HG03025 (cell line): ENCODE data around the gene GTF2F1.
"Not testable (repeated sequence)": the region's sequence is repeated elsewhere in the genome, so short reads cannot be mapped to it uniquely, and the experiment has no call there.

Experiments used
- ATAC-seq: cut with Tn5 transposase; IDR thresholded peaks from one replicate; pipeline ENCODE4 v1.9.1; 2021; ENCODE audit warnings: mild to moderate bottlenecking, moderate library complexity; ENCODE audit not compliant: unreplicated experiment, low FRiP score

Gene GTF2F1, protein sequence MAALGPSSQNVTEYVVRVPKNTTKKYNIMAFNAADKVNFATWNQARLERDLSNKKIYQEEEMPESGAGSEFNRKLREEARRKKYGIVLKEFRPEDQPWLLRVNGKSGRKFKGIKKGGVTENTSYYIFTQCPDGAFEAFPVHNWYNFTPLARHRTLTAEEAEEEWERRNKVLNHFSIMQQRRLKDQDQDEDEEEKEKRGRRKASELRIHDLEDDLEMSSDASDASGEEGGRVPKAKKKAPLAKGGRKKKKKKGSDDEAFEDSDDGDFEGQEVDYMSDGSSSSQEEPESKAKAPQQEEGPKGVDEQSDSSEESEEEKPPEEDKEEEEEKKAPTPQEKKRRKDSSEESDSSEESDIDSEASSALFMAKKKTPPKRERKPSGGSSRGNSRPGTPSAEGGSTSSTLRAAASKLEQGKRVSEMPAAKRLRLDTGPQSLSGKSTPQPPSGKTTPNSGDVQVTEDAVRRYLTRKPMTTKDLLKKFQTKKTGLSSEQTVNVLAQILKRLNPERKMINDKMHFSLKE

DNA sequence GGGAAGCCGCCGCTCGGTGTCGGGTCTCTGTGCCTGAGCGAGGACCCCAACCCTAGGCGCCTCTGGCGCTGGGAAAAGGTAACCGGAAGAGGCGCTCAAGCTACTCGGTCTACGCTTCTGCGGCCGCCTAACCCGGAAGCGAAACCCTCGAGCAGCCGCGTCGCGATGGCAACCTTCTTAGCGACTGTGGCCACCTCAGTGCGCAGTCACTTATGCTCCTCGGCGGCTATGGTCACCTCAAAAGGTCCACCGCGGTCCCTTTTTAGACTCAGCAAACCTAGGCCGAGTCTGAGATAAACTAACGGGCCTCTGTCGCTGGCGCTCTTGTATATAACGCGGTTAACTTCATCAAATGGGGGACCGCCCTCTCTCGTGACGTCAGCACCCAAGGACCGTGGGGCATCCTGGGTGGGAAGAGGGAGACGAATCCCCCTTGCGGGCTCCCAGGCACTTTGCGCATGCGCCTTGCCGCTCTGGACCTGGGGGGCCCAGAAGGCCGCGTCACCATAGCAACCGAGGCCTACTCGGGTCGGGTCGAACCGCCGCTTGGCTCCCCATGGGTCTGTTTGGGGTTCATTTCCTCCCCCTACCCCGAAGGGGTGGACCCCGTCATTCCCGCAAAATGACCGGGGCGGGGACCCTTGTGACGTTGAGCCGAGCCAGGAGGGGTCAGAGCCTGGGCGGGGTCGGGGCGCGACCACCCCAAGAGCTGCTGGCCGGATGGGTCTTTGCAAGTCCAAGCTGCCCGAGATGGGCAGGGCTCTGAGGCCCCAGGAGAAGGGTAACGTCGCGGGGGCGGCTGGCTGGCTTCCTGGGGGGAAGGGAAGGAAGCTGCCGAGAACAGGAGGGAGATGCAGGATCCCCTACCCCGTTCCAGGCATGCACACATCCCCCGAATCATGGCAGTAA lies at the start of gene GTF2F1:
TSS of gene GTF2F1 (minus strand) at position 91 of the 909 bp plus-strand sequence. CDS start 169 bp downstream, outside the sequence.
- peak; percentile 70 for ATAC-seq

DNA sequence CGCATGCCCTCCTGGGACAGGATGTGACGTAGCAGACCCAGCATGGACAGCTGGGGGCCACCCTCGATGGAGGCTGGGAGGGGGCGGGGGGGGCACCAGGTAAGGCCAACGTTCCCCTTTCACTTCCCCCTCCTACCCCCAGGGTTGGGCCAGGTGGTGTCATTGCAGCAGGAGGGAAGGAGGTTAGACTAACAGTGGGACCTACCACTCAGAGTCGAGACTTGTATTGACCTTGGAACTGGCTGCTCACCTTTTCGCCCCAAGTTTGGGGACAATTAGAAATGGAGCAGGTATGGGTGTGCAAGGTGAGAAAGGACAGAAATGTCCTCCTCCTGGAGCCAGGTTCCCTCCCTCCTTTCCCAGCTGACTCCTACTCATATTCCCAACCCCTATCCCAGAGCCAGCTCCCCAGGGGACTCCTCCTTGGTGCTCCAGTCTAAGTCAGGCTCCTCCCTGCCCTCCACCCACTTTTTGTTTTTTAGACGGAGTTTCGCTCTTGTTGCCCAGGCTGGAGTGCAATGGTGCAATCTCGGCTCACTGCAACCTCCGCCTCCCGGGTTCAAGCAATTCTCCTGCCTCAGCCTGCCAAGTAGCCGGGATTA lies 49.2 kb upstream of the GTF2F1 start:
- no peak for ATAC-seq

DNA sequence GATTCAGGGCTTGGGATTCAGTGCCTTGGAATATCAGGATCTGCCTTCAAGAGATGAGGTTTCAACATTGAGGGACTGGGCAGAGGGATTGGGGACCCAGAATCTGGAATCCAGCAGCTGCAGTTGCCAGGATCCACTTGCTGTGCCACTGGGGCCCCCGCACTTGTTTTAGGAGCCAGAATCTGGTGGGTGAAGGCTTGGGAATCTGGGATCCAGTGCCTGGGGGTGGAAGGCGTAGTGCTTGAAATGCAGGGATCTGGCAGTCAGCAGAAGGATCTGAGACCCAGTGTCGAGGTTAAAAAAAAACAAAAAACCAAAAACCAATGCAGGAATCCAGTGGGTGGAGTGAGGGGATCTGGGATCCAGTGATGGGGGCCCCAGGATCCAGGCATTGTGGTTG lies 47.9 kb upstream of the GTF2F1 start:
- no peak for ATAC-seq

DNA sequence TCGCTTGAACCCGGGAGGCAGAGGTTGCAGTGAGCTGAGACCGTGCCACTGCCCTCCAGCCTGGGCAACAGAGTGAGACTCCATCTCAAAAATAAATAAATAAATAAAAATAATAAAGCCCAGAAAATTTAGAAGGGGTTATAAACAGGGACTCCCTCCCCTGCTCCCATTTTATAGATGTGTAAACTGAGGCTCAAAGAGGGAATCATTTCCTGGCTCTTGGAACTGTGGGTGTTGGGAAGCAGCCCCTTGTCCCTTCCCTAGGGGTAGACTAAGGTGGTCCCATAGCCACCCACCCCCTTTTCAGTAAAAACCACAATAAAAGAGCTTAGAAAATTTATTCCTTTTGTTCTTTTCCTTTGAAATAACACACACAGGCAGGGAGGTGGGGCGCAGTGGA lies 46.8 kb upstream of the GTF2F1 start:
- ATAC-seq: no peak

DNA sequence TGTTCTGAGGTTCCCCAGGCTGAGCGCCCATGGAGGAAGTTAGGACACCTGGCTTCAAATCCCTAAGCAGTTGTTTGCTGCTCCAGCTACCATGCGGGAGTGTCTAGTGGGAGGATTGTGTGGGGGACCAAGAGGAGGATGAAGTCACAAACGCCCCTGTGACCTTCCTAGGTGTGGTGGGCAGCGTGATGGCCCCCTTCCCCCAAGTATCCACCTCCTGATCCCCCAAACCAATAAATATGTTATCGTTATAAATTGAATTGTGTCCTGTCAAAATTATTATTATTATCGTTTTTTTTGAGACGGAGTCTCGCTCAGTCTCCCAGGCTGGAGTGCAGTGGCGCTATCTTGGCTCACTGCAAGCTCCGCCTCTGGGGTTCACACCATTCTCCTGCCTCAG lies 40.7 kb upstream of the GTF2F1 start, which contains the start of gene SLC25A41:
TSS of gene SLC25A41 (minus strand) at position 101 of the 400 bp plus-strand sequence. CDS start at position 31, 70 bp downstream.
- ATAC-seq: no peak

DNA sequence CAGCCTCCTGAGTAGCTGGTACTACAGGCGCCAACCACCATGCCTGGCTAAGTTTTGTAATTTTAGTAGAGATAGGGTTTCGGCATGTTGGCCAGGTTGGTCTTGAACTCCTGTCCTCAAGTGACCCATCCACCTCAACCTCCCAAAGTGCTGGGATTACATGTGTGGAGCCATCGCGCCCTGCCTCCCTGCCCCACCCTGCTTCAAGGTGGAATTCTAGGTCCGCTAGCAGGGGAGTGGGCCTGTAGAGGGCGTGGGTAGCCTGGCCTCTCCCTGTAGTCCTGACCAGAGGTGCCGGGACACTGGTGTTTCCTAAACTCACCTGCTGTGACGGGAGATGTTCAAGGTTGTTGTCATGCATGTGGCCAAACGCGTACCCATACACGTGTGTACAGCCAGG lies 40.2 kb upstream of the GTF2F1 start:
- no peak for ATAC-seq

DNA sequence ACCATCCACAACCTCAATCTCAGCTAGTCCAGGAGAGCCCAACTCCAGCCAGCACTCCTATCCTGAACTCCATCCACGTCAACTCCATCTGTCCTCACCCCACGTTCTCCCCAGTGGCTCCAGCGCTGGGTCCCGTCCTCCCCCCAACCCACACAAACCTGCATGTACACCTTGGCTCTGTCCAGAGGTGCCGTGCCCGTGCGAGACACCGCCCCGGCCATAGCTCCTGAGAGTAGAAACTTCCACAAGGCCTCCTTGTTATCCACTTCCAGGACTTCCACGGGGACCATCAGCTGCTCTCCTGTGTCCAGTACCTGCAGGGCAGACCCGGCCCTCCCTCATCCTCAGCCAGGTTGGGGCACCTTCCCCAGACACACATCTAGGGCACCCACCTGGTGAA lies 38.9 kb upstream of the GTF2F1 start:
- no peak for ATAC-seq

DNA sequence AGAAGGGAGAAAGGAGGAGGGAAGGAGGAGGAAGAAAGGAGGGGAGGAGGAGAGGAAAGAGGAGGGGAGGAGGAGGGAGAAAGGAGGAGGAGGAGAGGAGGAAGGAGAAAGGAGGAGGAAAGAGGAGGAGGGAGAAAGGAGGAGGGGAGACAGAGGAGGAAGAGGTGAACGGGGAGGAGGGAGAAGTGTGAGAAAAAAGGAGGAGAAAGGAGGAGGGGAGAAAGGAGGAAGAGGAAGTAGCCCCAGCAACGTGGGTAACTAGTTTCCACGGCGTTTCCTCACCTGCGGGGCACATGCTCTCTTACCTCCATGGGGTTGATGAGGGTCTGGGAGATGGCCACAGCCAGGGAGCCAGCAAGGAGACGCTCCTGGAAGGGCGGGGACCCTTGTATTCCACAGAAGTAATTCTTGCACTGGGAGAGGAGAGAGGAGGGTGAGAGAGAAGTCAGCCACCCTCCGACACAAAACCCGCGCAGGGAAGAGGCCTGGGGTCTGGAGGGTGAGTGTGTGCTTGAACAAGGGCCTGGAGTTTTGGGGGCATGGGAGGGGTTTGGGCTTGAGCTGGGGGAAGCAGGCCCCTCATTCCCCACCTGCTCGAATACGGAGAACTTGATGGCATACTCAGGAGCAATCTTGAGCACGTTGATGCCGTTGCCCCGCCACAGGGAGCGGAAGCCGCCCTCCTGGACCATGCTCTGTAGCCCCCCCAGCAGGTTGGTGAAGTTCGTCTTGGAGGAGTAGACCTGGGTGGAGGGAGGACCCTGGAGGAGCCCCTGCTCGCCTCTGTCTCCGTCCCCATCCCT lies 36.7 kb upstream of the GTF2F1 start:
- ATAC-seq: no peak

DNA sequence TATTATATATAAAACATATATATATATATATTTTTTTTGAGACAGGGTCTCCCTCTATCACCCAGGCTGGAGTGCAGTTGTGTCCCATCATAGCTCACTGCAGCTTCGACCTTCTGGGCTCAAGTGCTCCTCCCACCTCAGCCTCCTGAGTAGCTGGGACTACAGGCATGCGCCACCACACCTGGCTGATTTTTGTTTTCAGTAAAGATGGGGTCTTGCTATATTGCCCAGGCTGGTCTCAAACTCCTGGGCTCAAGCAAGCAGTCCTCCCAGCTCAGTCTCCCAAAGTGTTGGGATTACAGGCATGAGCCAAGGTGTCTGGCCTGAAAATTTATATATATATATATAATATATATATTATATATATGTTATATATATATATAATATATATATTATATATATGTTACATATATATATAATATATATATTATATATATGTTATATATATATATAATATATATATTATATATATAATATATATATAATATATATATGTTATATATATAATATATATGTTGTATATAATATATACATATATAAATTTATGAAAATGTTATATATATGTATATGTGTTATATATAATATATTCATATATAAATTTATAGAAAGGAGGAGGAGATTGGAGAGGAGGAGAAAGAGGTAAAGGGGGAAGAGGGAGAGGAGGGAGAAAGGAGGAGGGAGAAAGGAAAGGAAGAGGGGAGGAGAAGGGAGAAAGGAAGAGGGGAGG lies 35.9 kb upstream of the GTF2F1 start:
- not testable (repeated sequence) for ATAC-seq

DNA sequence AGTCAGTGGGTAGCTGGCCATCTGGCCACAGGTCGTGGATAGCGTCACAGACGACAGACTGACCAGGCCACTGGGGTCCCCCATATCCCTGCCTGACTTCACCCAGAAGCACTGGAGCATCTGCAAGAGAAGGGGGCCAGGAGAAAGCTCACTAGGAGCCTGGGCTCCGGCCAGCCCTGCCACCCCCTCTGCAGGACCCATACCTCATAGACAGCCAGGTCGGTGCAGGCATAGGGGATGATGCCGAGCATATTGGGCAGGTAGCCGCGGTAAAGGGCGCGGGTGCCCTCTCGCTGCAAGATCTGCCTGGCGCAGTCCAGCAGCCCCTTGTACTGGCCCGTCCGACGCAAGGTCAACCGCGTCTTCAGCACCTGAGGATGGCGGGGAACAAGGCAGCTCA lies 34.2 kb upstream of the GTF2F1 start:
- no peak for ATAC-seq

DNA sequence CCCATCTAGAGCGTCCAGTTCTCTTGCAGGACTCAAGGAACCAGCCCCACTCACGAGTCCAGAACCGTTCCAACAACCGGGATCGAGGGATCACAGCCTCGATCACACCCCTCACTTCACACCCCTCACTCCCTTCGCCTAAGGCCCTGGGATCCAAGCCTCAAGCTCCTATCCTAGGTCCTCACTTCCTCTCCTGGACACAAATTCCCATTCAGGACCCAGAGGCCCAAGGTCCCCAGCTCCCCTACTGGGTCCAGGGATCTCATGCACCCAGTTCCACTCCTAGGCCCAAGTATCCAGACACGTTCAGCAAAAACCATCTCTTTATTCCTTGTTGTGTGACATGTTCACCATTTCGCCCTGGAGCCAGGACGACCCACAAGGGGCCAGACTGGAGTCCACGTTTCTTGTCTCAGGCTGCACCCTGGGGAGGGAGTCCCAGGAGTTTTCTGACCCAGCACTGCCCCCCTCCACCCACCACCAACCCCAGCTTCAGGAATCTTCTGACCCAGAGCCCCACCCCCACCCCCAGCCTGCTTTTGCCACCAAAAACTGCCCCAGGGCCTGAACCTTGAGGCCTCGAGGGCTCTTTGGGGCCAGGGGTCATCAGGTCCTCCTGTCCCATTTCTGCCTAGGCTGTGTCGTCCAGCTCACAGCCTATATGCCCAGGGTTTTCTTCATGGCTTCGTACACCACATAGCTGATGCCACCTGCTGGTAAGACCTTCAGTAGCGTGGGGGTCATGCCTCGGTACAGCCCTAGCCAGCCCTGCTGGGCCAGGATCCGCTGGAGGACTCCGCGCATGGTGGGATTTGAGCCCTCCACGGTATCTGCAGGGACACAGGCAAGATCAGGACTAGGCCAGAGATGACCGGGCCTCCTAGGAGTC lies 33.0 kb upstream of the GTF2F1 start:
- no peak for ATAC-seq

DNA sequence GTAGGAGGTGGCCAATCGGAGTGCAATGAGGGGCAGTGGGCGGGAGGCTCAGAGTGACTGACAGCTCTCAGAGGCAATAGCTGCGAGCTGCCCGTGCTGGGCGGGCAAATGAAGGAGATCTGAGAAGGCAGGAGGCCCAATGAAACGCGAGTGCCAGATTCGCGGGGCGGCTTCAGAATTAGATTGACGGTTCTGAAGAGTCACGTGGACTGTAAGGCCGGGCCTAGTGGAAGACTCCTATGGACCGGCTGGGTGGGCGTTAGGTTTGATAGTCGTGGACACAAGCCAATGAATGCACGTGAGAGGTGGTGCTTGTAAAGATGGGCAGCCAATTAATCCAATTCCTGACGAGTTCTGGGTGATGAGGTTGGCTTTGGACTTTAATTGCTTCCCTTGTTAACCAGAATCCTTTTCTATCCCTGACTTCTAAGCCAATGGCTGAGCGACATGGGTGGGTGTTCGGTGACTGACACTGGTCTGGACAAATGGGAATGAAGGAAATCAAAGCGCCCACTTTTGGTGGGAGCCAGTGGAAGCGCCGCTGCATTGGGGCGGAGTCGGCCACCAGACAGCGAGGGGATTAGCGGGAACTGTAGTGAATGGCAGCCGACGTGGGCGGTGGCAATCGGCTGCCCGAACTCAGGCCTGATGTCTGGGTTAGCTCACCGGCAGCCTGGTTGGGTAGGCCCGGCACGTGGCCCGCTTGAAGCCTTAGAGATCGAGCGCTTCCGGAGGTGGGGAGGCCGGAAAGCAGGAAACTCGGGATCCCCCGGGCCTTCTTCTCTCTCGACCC lies 32.2 kb upstream of the GTF2F1 start:
- peak; percentile 78 for ATAC-seq

DNA sequence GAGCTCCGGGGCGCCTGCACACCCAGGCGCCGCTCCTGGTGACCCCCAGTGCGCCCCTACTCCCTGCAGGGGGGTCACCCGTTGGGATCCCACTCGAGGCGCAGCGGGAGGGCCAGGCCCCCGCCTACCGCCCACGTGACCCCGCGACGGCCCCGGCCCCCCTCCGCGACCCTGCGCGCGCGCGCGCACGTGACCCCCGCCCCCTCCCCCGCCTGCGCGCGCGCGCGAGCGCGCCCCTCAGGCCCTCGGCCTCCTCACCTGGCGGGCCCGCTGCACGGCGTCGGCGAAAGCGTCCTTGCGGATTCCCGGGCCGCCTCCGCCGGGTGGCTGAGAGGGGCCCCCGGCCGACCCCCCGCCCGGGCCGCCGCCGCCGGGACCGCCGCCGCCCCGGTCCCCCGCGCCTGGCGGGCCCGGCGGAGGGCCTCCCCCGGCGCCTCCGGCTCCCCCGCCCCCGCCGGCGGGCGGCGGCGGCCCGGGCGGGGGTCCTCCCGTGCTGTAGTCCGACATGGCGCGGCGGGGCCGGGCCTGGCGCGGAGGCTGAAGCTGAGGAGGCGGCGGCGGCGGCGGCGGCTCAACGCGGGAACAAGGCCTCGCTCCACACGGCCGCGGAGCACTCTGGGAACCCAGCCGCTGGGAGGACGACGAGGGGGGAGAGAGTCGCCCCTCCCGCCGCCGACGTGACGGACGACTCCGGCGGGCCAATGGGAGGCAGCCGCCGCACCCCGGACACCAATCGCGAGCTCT lies 31.4 kb upstream of the GTF2F1 start, which contains the start of gene KHSRP:
TSS of gene KHSRP (minus strand) at position 617 of the 744 bp plus-strand sequence. CDS start at position 507, 110 bp downstream.
- ATAC-seq: no peak

DNA sequence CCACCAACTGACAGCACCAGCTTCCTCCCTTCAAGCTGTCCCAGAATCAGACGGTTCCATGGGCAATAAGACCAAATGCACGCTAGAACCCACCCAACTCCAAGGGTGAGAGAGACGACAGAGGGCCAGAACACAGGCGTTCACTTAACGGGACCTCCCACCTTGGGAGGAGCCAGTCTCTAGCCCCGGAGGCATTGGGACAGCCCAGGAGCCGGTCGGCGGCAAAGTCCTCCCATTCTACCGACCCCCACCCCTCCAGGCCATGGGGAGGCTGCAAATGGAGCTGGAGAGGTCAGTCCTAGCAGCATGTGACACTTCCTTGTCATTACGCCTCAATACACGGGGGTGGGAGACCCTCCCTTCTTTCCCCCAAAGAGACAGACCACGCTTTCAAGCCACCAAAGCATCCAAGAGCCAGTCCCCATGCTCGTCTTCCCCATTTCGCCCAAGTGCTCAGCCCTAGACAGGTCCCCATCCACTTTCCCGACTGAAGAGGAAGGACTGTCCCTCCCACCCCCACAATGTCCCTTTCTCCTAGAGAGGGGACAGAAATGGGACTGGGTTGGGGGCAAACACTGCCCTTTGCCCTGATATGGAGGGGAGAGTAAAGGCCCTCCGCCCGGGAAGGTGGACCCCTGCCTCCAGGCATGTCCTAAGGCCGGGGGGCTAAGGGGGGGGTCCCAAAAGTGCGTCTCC lies 30.7 kb upstream of the GTF2F1 start:
- ATAC-seq: no peak

DNA sequence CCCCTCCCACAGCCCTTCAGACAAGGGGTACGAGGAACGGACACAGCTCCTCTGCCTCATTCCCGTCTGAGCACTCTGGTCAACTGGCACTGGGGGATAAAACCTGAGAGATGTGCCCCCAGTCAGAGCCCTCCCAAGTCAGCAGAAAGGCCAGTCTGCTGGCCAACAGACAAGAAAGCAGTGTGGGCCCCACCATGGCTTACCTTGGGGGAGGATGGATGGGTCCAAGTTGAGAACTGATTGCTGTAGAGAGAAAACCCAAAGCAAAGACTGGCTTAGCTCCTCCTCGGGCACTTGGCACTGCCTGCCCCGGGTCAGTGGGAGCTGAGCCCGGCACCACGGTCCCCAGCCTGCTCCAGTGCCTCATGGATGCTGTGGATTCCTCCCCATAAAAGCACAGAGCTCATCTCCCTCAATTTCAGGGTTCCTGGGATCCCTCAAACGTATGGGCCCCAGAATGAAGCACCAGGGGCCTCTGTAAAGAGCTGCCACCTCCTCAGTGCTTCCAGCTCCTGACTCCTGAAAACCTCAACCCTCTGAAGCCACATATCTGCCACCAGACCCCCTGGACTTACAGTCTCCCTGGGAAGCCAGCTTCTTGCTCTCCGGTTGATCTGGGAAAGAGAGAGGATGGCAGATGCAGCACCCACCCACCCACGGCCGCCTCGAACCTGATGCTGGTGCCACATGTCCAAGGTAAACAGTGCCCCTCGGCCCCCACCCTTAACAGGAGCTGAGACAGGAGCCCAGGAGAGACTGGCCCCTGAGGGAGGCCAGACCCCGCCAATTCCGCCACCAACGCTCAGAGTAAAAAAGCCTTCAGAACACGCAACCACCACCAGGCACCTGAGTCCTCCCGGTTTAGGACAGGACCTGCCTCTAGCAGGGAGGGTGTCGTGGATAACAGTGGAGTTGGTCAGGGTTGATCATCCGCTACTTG lies 28.4 kb upstream of the GTF2F1 start:
- no peak for ATAC-seq
